HG03103 (cell line): ENCODE data around the gene UVRAG.
"Not testable (repeated sequence)": the region's sequence is repeated elsewhere in the genome, so short reads cannot be mapped to it uniquely, and the experiment has no call there.

Experiments used
- ATAC-seq: cut with Tn5 transposase; IDR thresholded peaks from one replicate; pipeline ENCODE4 v1.9.1; 2021; ENCODE audit warnings: low read depth; ENCODE audit not compliant: unreplicated experiment

The UVRAG gene

DNA sequence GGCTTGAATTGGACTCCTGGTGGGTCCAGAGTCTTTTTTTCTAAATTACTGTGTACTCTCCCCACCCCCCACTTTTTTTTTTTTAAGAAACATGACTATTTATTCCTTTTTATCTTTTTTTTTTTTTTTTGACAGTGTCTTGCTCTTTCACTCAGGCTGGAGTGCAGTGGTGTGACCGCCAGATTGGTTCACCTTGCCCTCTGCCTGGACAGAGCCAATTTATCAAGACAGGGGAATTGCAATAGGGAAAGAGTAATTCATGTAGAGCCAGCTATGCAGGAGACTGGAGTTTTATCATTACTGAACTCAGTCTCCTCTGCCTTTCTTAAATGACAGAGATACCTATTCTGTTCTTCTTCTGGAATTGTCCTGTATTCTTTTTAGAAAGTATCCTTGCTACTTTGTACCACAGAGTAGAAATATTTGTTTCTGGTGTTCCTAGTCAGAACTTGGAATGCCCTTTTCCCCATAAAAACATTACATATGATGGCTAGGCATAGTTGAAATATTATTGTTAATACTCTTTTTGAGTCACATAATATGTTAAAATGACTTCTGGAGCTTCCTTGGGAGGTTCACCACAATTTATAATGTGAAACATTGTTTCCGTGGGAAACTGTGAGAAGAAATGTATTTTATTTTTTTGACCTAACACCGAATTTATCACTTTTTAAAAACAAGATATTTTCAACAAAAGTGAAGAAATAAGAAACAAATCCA lies 95.6 kb downstream of the UVRAG start:
- ATAC-seq, result no peak

DNA sequence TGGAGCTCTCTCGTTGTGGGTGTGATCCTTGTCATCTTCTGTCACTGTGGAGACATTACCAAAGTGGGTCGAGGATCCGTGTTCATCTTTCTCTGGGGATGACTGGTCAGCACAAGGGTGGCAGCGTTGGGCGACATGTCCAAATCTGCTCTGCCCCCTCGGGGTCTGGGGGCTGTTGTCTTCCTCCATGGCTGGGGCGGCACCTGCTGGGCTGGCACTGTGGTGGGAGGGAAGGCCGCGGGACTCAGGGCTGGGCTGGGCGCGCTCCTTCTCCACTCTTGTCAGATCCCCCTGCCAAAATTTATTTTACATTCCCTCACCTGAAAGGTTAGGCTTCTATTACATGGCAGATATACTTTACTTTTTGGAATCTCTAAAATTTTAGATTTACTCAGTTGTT lies 96.4 kb downstream of the UVRAG start:
- no peak for ATAC-seq

DNA sequence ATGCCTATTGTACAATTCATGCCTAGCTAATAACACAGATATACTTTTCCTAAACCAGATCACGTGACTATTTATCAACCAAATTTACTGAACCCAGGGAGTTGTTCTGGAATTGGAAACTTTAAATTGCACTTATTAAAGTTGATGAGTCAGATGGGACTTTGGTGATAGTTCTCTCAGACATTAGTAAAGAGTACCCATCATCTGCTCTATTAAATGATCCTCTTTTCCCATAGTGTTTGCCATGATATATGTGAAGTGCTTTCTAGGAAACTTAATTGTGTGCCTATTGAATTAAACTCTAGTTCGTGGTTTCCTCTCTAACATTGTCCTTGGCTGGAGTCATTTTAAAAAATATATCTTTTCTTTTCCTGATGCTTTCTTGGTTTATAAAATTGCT lies 99.0 kb downstream of the UVRAG start:
- ATAC-seq, result no peak

DNA sequence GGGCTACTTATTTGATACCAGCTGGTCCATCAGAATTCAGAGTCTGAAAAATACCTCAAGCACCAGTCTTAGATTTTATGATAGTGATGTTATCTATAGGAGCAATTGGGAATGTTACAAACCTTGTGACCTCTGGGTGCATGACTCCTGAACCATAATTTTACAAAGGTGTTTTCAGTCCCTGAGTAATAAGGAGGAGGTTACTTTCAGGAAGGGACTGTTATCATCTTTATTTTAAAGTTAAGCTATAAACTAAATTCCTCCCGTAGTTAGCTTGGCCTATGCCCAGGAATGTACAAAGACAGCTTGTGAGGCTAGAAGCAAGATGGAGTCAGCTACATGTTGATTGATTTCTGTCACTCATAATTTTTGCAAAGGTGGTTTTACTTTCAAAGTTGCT lies 101.9 kb downstream of the UVRAG start:
- no peak for ATAC-seq

DNA sequence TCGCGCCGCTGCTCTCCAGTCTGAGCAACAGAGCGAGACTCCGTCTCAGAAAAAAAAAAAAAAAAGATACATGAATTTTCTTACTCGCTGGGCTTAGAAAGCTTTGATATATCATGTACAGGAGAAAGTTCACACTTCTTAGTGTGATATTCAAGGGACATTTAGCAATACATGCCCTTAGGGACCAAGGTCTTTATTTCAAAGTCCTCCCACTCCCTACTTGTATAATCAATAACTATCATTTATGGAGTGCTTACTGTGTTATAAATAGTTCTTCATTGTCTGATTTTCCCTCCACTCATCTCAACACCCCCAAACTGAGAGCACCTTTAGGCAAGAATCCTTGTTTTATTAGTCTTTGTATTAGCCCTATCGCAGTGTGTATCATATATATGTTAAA lies 103.3 kb downstream of the UVRAG start:
- no peak for ATAC-seq

DNA sequence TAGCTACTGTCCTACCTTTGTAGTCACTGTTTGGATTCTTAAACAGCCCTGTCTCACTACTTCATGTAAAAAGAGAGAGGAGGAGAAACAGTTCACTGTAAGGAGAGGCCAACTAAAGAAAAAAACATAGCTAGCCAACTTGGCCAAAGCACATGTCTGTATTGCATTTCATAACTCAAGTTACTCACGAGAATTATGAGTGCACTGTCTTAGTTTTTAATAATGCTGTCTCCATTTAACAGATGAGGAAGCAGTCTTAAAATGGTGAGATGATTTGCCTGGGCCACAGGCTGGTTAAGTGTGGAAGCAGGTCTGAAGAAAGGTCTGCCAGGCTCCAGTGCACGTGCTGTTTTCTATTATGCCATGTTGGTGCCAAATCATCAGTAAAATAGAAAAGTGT lies 104.5 kb downstream of the UVRAG start:
- no peak for ATAC-seq

DNA sequence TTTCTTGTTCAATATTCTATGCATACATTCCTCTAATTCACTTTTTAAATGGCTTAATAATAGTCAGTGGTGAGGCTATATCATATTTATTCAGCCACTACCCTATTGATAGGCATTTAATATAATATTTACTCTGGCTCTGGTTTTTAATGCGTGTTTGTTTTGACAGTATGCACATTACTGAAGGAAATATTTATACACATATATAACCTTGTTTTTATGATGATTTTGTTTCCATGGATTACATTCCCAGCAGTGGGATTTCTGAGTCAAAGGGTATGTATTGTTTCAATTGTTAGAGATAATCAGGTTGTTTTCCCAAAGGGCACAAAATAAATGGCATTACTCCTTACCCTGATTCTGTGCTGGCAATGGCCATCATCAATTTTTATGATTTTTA lies 105.8 kb downstream of the UVRAG start:
- no peak for ATAC-seq

DNA sequence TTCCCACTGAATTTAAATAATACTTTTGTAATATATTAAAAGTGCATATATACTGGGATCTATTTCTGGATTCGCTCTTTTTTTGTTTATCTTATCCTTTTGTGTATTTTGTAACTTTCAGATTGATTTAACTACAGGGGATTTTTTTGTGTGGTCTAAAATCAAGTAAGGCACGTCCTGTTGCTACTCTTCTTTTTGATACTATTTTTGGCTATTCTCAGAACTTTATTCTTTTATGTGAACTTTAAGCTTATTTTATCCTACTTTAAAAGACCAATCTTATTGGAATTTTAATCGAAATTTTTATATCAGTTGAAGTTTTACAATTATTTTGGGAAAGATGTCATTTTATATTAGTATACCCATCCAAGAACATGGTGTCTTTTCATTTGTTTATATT lies 106.8 kb downstream of the UVRAG start:
- ATAC-seq, result no peak

DNA sequence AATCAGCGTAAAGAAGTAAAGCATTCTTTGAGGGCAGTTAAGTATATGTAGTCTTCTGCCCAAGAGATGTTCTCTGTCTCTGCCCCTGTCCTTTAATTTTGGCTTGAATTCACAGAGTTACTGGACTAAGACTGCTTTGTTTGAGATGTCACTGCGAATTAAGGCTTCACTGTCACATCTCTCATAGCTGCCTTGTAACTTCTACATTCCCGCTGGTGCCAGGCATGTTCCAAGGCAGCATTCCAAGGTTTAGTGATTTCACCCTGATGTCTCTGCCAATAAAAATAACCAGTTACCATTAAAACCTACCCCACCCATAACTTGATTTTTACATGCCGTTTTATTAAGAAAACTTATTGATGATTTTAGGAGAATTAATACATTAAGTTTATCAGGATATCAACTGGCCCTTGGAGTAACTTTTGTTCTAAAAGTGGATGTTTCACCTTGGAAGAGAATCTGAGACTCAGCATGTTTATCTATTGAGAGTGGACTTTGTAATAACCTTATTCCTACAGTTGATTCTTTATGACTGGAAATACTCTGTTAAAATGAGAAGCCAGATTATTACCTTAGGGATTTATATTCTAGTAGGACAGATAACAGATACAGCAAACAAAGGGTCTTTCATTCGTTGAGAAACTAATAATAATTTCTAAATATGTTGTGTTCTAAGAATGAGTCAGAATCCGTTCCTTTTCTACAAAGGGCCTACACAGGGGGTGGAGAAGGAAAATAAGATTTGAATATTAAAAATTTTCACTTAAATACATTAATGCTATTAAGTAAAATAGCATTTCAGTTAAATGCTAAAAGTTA lies 110.2 kb downstream of the UVRAG start:
- ATAC-seq, result no peak

DNA sequence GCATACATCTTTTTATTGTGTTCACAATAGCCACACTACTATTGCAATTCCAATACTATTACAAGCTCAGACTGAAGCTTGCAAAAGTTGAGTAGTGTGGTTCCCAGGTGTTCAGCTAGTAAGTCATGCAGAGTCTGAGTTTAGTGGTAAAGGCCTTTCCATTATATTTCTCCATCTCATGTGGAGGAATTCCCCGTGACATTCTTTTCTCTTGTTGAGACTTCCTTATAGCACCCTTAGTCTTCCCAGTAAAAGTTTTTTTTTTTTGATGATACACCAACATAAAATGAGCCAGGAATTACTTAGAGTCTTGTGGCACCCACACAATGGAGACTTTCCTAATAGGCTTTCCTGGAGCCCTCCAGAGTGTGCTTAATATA lies 110.8 kb downstream of the UVRAG start:
- ATAC-seq, result no peak

DNA sequence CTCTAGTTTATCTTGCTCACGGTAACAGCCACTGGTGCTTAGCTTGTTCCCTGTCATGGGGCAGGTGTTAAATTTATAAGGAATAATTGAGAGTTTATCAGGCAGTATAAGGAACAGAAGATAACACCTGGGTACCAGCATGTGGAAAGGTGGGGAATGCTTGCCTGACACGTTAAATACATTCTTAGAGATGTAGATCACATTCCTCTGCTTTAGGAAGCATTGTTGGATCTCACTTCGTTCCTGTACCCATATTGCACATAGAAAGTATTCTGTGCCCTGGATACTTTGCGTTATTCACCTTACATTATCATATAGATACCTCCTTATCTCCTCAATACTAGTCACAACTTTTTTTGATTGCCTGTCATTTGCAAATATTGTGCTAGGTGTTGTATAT lies 114.7 kb downstream of the UVRAG start:
- no peak for ATAC-seq

DNA sequence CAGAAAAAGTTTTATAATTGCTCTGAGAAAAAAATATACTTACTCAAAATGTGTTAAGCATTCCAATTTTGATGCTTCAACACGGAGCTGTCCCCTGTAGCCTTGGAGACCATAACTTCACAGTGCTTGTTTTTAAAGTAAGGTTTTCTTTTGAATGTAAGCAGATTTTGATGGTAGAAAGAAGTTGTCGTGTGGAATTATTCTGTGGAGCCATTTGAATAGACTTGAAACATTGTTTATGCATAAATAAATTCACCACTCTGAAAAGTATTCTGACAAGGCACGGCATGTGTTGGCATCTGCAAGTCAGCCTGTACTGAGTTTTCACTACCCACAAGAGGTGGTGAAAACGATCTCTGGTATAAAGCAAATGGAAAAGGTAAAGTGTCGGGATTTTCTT lies 115.5 kb downstream of the UVRAG start:
- no peak for ATAC-seq

DNA sequence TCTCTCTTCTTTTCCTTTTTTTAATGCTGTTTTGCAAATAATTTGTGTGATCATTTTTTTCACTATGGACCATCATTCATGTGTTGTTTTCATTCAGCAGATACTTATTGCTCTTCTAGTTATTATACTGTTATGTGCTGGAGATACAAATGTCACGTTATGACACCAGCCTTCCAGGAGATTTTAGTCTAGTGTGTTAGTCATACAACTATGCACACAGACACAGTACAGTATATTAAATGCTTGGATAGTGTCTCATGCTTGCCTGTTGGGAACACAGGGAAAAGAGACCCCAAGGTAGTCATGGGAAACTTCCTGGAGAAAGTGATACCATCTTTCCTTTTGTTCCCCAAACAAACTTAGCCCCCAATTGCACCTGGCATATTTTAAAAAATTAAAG lies 116.1 kb downstream of the UVRAG start:
- no peak for ATAC-seq

DNA sequence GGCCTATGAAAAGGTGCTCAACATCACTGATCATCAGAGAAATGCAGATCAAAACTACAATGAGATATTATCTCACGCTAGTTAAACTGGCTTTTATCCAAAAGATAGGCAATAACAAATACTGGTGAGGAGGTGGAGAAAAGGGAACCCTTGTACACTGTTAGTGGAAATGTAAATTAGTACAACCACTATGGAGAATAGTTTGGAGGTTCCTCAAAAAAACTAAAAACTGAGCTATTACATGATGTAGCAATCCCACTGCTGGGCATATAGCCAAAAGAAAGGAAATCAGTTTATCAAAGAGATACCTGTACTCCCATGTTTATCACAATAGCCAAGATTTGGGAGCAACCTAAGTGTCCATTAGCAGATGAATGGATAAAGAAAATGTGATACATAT lies 118.7 kb downstream of the UVRAG start:
- ATAC-seq, result not testable (repeated sequence)

DNA sequence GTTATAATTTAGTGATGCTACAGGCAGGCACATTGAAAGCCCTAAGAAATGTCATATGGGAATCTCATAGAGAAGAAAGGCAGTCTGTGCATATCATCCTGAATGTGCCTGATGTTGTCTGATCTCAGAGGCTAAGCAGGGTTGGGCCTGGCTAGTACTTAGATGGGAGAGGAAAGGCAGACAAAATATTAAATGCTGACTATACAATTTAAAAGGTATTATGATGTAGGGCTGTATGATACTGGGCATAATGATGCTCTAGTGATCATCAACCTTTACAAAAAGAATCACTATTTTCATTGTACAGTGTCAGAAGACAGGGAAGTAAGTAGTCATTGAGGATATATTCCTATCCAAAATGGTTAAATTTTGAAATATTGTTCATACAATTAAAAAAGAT lies 119.8 kb downstream of the UVRAG start:
- no peak for ATAC-seq

DNA sequence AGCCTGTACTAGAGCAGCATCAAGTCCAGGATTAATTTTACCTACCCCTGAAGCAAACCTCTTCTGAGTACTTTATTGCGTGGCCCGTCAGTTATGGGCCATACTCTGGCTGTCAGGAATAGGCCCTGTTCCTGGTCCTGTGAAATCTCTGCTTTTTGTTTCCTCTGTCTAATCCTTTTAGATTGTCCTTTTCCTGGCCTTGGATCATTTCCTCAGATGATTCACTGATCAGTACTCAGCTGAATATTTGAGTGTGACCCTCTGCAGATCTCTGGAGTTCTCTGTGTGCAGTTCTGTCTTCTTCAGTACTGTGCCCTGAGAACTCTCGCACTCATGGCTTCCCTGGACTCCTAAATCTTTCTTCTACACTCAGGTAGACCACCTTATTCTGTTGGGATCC lies 123.5 kb downstream of the UVRAG start:
- ATAC-seq, result no peak

DNA sequence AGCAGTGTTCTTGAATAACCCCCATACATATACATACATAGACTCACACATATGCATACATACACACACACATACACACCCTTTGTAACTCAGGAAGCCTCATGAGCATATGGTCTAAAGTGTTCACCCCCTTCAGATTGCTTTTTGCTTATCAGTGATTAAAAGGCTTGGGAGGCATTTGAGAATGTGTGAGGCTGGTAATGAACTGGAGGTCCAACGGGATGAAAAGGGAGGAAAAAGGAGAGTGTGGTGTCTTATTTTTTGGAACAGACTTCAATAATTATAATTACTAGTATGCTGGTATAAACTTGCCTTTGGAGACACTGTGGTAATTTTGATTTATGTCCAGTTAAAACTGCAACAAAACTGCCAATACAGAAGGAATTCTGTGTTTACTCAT lies 124.5 kb downstream of the UVRAG start:
- no peak for ATAC-seq

DNA sequence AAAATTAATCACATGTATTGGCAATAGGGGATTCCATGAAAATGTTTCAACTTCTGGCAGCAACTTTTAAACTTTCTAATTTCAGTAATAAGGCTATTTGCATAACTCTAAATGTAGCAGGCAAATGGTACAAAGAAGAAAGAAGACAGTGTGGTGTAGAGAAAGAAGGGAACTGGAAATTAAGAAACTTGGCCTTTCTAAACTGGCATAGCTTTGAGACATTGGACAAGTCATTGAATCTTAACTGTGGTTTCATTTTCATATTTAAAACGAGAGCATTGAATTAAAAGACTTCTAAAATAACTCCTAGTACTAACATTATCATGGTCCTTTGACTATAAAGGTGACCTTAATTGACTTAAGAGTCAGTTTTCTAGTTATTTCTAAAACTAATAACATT lies 125.0 kb downstream of the UVRAG start:
- no peak for ATAC-seq

DNA sequence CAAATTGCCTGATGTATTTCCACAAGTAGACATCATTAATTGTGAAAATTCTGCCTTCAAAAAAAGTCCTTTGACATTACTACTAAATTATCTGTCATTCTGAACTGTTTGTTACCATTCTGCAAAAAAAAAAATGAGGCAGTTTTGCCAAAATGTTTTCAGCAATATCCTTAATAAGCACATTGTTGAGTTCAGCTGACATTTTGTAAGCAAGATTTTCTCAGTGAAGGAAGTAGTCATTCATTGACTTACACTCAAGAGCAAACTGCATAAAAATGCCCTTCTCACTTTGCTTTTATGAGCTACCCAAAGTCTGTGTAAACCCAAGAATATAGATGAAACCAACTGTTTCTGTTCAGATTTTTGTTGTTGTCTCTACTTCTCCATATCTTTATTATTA lies 125.9 kb downstream of the UVRAG start:
- ATAC-seq, result no peak

DNA sequence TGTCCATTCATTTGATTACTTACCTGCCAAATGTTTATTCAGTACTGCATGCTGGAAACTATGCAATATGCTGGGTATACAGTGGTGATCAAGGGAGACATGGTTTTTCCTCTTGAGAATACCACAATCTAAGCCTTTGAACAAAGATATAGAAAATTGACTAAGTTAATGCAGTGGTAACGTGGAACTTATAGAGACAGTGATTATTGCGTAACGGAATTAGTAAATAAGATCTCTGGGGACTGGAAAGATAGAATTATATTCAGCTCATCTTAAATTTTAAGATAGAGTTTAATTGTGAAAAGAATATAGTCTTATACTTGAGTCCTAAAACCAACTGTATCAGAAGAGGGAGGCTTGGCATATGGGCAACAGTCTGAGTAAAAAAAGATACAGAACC lies 129.5 kb downstream of the UVRAG start:
- ATAC-seq, result no peak

DNA sequence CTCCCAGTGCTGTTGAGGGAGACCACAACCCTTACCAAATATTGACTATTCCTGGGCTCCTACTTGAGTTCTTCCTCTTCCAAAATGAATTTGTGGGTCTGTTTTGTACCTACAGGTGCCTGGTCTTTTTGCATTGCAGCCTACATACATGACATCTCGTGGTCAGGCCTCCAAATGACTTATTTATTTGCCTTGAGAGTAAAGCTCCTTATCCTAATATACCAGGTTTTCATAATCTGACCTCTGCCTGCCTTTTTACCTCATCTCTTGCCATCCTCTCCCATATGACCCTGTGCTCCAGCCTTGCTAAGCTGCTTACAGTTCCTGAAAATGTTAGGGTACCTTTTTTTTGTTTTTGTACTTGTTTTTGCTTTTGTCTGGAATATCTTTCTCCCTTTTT lies 130.4 kb downstream of the UVRAG start:
- no peak for ATAC-seq

DNA sequence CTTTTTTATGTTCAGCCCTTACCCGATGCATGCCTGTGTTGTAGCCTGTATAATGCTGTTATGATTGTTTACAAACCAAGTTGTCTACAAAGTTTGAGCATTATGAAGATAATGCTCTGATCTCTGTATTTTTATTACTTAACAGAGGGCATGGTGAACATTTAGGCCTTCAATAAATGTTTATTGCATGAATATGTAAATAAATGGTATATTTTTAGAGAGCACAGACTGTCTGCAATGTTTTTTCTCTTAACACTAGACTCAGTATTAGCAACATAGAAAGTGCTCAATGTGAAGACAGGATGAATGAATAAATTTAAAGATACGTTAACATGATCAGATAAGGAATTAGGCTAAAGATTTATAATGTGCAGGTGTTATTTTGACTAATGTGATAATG lies 130.9 kb downstream of the UVRAG start:
- ATAC-seq, result no peak
